K562 (cell line): Measurements from ENCODE around the gene PSME4. TPM values are rescaled to one million over a fixed set of nuclear protein-coding genes. Genes with fewer than 3 reads are reported as not detected.

ENCODE experiments used
- ATAC-seq: fragments of 200-7000 bp; cut with Tn5 transposase; 3 replicates; pipeline ENCODE4 v1.9.1; 2020; ENCODE audit warnings: moderate library complexity
- BruUV-seq: library from RNA; stranded (reverse); fragments of 400-500 nt; replicated peaks from 2 replicates; lab custom pipeline; 2021; lab: Mats Ljungman, UMichigan
- CTCF ChIA-PET: fragments of 300-600 bp; formaldehyde crosslinking; extraction: SDS; loops from one replicate; lab custom pipeline; 2021; ENCODE audit warnings: low intra/inter-chr PET ratio; lab: Yijun Ruan, JAX
- POLR2A ChIA-PET: fragments of 300-600, 350-650 bp; sonication (Branson Sonifier 250); formaldehyde crosslinking; extraction: SDS; loops from one replicate; lab custom pipeline; 2021; ENCODE audit warnings: antibody characterized with exemption, inconsistent platforms; lab: Yijun Ruan, JAX
- DNase-seq, 4 experiments: peaks; one replicate each; pipeline versions ENCODE4 v3.0.0 to v3.0.0-alpha.2; 2011 to 2018; ENCODE audit warnings: low spot score in 3 of 4, mixed read lengths in 3 of 4; ENCODE audit errors: extremely low read depth in 1 of 4
- FAIRE-seq: peaks from 2 replicates; lab custom pipeline; 2011; peaks lifted over from hg19 to GRCh38; lab: Jason Lieb, UNC
- H2AFZ ChIP-seq: 2 replicates; pipeline ENCODE4 v1.6.0; 2011; ENCODE audit warnings: low read depth, low read length, control low read depth, inconsistent platforms
- H3K27ac ChIP-seq: fragments of 200-600 bp; 3 replicates; pipeline ENCODE4 v1.8.0; 2011; ENCODE audit warnings: low read depth, mild to moderate bottlenecking, control low read depth, inconsistent platforms, low read length, moderate library complexity, mixed read lengths; ENCODE audit errors: extremely low read depth
- H3K27me3 ChIP-seq, 2 experiments: fragments of 300-600 bp in 1 of 2; 2 replicates in 1 of 2; 3 replicates in 1 of 2; pipeline versions ENCODE4 v1.6.0 to v1.8.0; 2011; ENCODE audit warnings: inconsistent platforms in 2 of 2, low read length in 2 of 2, mild to moderate bottlenecking in 1 of 2, mixed read lengths in 1 of 2, moderate library complexity in 1 of 2; ENCODE audit not compliant: control insufficient read depth in 2 of 2, insufficient read depth in 2 of 2
- H3K36me3 ChIP-seq: fragments of 300-600 bp; 3 replicates; pipeline ENCODE4 v1.8.0; 2011; ENCODE audit warnings: mild to moderate bottlenecking, low read length, inconsistent platforms; ENCODE audit not compliant: control insufficient read depth, insufficient read depth
- H3K4me1 ChIP-seq, 2 experiments: fragments of 200-600 bp in 1 of 2; replicated peaks in 1 of 2; 2 replicates in 1 of 2; 3 replicates in 1 of 2; pipeline versions ENCODE4 v1.5.1 to v1.8.0; 2011; ENCODE audit warnings: inconsistent platforms in 2 of 2, low read length in 2 of 2, mild to moderate bottlenecking in 1 of 2, mixed read lengths in 1 of 2, moderate library complexity in 1 of 2; ENCODE audit not compliant: control insufficient read depth in 2 of 2, insufficient read depth in 2 of 2
- H3K4me2 ChIP-seq: 2 replicates; pipeline ENCODE4 v1.6.1; 2011; ENCODE audit warnings: low read length, control low read depth, inconsistent platforms, mixed read lengths; ENCODE audit not compliant: insufficient read depth
- H3K4me3 ChIP-seq: fragments of 200-600 bp; sonication (generic), shearing (Covaris generic); 2 replicates; pipeline ENCODE4 v1.5.1; 2016; ENCODE audit warnings: control low read depth, inconsistent platforms
- H3K79me2 ChIP-seq: fragments of 200-600 bp; 3 replicates; pipeline ENCODE4 v1.8.0; 2011; ENCODE audit warnings: low read length, inconsistent platforms; ENCODE audit not compliant: control insufficient read depth, insufficient read depth
- H3K9ac ChIP-seq, 2 experiments: 2 replicates each; pipeline versions ENCODE4 v1.6.0 to v1.6.1; 2011; ENCODE audit warnings: low read depth in 2 of 2, low read length in 2 of 2, control low read depth in 1 of 2, inconsistent platforms in 1 of 2, mild to moderate bottlenecking in 1 of 2, mixed read lengths in 1 of 2; ENCODE audit not compliant: insufficient read depth in 1 of 2
- H3K9me1 ChIP-seq: one replicate; pipeline ENCODE4 v1.6.0; 2011; ENCODE audit warnings: inconsistent platforms, mild to moderate bottlenecking, low read length, moderate library complexity; ENCODE audit not compliant: control insufficient read depth, insufficient read depth
- H3K9me3 ChIP-seq: replicated peaks from 2 replicates; pipeline ENCODE4 v1.5.1; 2011; ENCODE audit warnings: low read depth, low read length, inconsistent platforms; ENCODE audit not compliant: control insufficient read depth, insufficient read depth
- H4K20me1 ChIP-seq: replicated peaks from 2 replicates; pipeline ENCODE4 v1.6.1; 2011; ENCODE audit warnings: low read length, inconsistent platforms, mixed read lengths; ENCODE audit not compliant: control insufficient read depth, insufficient read depth
- EP300 ChIP-seq: IDR thresholded peaks from 2 replicates; pipeline ENCODE4 v1.6.1; 2012; ENCODE audit warnings: low read length, improper control_type of control experiment
- HMGN3 ChIP-seq: IDR thresholded peaks from 2 replicates; pipeline ENCODE4 v1.6.1; 2011; ENCODE audit warnings: borderline replicate concordance, low read depth, mild to moderate bottlenecking, mixed read lengths, low read length; ENCODE audit not compliant: insufficient read length; ENCODE audit errors: extremely low read depth
- RBFOX2 ChIP-seq: fragments of 200-400 bp; formaldehyde crosslinking; IDR thresholded peaks from 2 replicates; pipeline ENCODE4 v1.6.1; 2017; ENCODE audit warnings: low read depth, mild to moderate bottlenecking, low read length, moderate library complexity
- SIN3B ChIP-seq: fragments of 450-650 bp; IDR thresholded peaks from 2 replicates; pipeline ENCODE4 v1.6.1; 2017; ENCODE audit warnings: low read depth, mild to moderate bottlenecking, moderate library complexity
- ZNF507 ChIP-seq: conservative IDR thresholded peaks from 2 replicates; pipeline ENCODE4 v1.6.1; 2017; ENCODE audit warnings: missing genetic modification characterization, missing compliant biosample characterization
- WGBS: fragments of 100-300 bp; shearing (Covaris generic); methylation state at CpG from one replicate; pipeline ENCODE4 v1.1.6; 2016; ENCODE audit warnings: low coverage, mixed read lengths; ENCODE audit not compliant: insufficient coverage; ENCODE audit errors: missing lambda C conversion rate; 5-methylcytosine and 5-hydroxymethylcytosine counted together
- in situ Hi-C: fragments of 300-500 bp; cut with MboI; formaldehyde crosslinking; loops from 4 replicates; pipeline ENCODE4 v1.15.0; 2018; ENCODE audit warnings: inconsistent platforms, mixed read lengths
- intact Hi-C: fragments of 100-400 bp; cut with micrococcal nuclease; formaldehyde crosslinking; loops from 2 replicates; pipeline ENCODE4 v1.14.2; 2022
- polyA plus RNA-seq, 8 experiments: library from polyadenylated mRNA; depleted of rRNA in 4 of 8; stranded (reverse) in 5 of 8; unstranded in 3 of 8; fragments of >200 nt; fragmentation: Nextera tagmentation in 2 of 8; fragmentation: Illumina TruSeq in 1 of 8; extraction: Ambion mirVana in 2 of 8; extraction: Trizol in 1 of 8; gene quantifications; 2 replicates each; pipeline versions ENCODE4 v1.2.1 to v1.2.3, GENCODE V29; 2011 to 2014; ENCODE audit warnings: inconsistent platforms in 1 of 8, missing spikeins in 1 of 8
- total RNA-seq, 7 experiments: library from RNA; depleted of rRNA in 6 of 7; stranded (reverse); fragments of >200 nt in 6 of 7; fragmentation: Illumina TruSeq in 2 of 7; extraction: Trizol in 2 of 7; gene quantifications; 2 replicates each; pipeline versions ENCODE4 v1.2.1 to v1.2.3, GENCODE V29; 2011 to 2021; ENCODE audit warnings: low replicate concordance in 1 of 7

PSME4 gene
- total and polyA plus RNA-seq, 9 of the 15 experiments (the other 6 are each of a cell fraction or from before 2014, with no cell fraction given): 24.3 to 77.8 (median 40.5) TPM

GRCh38 chr2:53964257-53964952 lies 6.4 kb downstream of the PSME4 start:
- no peaks in the 10 kb centered on the region for H3K27me3 ChIP-seq
- H4K20me1 ChIP-seq: peaks cover 16% of the 10 kb centered on the region
- DNase-seq (no peak), ATAC-seq (no peak), FAIRE-seq (no peak)
- H3K9me3 ChIP-seq: no peaks in the 10 kb centered on the region
- BruUV-seq: no TSS peak
- intact Hi-C loops (no loop called here), in situ Hi-C loops (no loop called here)
- no peaks in the 10 kb centered on the region for H3K9me1 ChIP-seq
- 30% methylated on average over 2 of the region's 2 CpGs for WGBS
- no peak overlapping the region for H2AFZ ChIP-seq
- H3K9ac ChIP-seq: no peak overlapping the region
- H3K36me3 ChIP-seq: peaks cover 7% of the 10 kb centered on the region; the same call in 2 of the 3 replicates
- no peak overlapping the region for H3K4me3 ChIP-seq
- peaks cover 10% of the 10 kb centered on the region in 2 experiments; a peak in 3 of 5 replicates for H3K4me1 ChIP-seq
- H3K79me2 ChIP-seq: peaks cover 100% of the 10 kb centered on the region
- no peak overlapping the region for H3K27ac ChIP-seq
- ChIA-PET CTCF (no interaction called here), POLR2A (no interaction called here)
- TF ChIP-seq RBFOX2 (peak; percentile 33; the same call in 1 of the 2 replicates), SIN3B (no peak), ZNF507 (no peak), EP300 (no peak), HMGN3 (no peak)
- H3K4me2 ChIP-seq: no peak overlapping the region
